ENCODE measurements around the gene AGGF1. TPM values are rescaled to one million over a fixed set of nuclear protein-coding genes. Genes with fewer than 3 reads are reported as not detected.
A peak's percentile ranks its signal among the peaks of the same experiment; 100 is the strongest.

Gene AGGF1
- total RNA-seq, 1 experiment from 2014 or later = 25.4 TPM

DNA sequence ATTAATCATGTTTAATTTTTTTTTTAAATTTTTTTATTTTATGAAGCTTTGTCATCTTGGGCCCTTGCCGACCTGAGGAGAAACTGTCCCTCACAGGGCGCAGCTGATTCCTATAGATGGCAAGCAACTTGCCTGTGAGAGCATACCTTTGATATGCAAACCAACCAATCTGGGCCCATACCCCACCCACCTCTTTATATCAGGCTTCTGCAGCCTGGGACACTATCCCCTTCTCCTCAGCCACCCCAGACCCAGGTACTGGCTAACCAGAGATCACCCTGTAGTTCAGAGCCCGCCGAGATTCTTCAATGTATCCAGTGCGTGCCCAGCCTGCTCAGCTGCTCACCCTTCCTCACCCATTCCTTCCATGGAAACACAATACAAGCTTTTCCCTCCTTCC lies 18.7 kb upstream of the AGGF1 start:
- no peak for DNase-seq
- H3K27ac ChIP-seq = no peak overlapping the region
- no peak overlapping the region for H3K4me3 ChIP-seq
- no peaks in the 10 kb centered on the region for H3K9me3 ChIP-seq (replicated peaks)
- no peaks in the 10 kb centered on the region for H3K36me3 ChIP-seq
- no peaks in the 10 kb centered on the region for H3K4me1 ChIP-seq
- H3K27me3 ChIP-seq = no peaks in the 10 kb centered on the region; the same call in 1 of the 2 replicates

DNA sequence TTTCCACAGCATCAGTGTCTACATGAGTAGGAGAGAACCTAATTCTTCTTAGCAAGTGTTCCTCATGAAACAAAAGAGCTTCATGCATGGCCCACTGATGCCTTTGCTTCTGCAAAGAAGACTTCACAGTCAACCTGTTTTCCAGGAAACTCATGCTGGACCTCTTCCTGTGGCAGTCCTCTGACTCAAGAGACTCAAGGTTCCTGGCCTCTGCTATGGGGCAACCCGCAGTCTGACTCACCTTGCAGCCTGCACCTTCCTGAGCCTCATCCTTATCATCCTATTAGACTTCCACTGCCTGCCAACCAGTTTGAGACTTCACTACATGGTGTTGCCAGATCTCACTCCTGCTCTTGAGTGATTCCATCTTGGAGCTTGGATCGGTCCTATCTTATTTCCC lies 17.6 kb upstream of the AGGF1 start:
- H3K27ac ChIP-seq = no peak overlapping the region
- no peak for DNase-seq
- no peaks in the 10 kb centered on the region for H3K36me3 ChIP-seq
- no peaks in the 10 kb centered on the region; the same call in 1 of the 2 replicates for H3K27me3 ChIP-seq
- H3K9me3 ChIP-seq (replicated peaks) = no peaks in the 10 kb centered on the region
- H3K4me3 ChIP-seq = no peak overlapping the region
- no peaks in the 10 kb centered on the region for H3K4me1 ChIP-seq

DNA sequence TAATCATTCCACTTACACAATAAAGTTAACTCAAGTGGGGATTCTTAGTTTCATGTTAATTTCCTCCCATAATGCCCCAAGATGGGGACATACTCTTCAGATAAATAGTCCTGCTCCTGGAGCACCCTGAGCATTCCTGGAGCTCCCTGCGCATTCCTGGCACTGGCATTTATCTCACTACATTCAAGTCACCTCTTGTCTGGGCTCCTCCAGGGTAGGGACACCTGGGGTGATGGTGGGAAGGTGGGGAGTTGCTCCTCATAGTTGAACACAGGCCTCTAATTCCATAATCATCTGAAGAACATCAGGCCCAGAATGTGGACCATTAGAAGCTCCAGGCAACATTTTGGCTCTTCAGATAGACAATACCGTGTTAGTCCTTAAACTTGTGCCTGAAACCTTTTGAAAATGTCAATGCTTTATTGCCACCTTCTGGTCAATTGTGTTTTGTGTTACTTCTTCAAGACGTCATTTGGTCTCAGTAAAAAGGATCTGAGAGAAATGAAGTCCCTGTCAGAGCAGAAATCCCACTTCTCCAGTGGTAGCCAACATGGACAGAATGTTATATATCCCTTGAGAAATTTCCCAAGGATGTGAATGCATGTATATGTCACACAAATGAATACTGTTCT lies 14.2 kb upstream of the AGGF1 start:
- no peaks in the 10 kb centered on the region; the same call in 1 of the 2 replicates for H3K27me3 ChIP-seq
- no peaks in the 10 kb centered on the region for H3K36me3 ChIP-seq
- peak in 1 of 2 experiments; percentile 13 for DNase-seq
- H3K27ac ChIP-seq = no peak overlapping the region
- H3K4me1 ChIP-seq = no peaks in the 10 kb centered on the region
- no peak overlapping the region for H3K4me3 ChIP-seq
- H3K9me3 ChIP-seq (replicated peaks) = no peaks in the 10 kb centered on the region

DNA sequence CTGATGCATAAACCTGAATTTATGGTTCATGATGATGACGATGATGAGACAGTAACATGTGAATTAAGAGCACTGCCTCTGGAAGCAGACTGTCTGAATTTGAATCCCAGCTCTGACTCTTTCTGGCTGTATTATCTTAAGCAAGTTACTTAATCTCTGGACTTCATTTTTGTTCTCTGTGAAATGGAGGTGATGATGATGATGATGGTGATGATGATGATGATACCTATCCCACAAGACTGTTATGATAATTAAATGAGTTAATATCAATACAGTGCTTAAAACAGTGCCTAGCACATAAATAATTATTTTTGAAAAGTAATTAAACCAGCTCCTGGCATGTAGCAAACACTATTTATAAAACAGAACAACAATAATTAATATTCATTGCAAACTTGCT lies 13.2 kb upstream of the AGGF1 start:
- Histone ChIP-seq H3K4me1 (no peaks in the 10 kb centered on the region), H3K27me3 (no peaks in the 10 kb centered on the region; the same call in 1 of the 2 replicates), H3K27ac (no peak overlapping the region), H3K4me3 (no peak overlapping the region), H3K9me3 (replicated peaks) (no peaks in the 10 kb centered on the region), H3K36me3 (no peaks in the 10 kb centered on the region)
- no peak for DNase-seq

DNA sequence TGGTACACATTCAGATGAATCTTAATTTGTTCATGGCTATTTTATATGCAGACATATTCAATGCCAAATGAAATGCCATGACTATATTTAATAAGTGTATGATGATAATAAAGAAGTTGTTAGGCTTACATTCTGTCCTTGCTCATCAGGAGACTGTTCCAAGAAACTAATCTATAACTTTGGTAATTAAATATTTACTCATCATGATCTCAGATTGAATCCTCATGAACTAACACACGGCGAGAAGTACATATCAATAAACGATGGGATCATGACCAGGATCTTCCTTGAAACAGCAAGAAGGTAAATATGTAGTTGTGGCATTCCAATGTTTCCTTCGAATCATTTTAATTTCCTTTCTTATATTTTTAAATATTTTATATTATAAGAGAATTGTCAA lies 12.5 kb upstream of the AGGF1 start:
- Histone ChIP-seq H3K36me3 (no peaks in the 10 kb centered on the region), H3K4me1 (no peaks in the 10 kb centered on the region), H3K27me3 (no peaks in the 10 kb centered on the region; the same call in 1 of the 2 replicates), H3K4me3 (no peak overlapping the region), H3K27ac (no peak overlapping the region), H3K9me3 (replicated peaks) (no peaks in the 10 kb centered on the region)
- DNase-seq = no peak

DNA sequence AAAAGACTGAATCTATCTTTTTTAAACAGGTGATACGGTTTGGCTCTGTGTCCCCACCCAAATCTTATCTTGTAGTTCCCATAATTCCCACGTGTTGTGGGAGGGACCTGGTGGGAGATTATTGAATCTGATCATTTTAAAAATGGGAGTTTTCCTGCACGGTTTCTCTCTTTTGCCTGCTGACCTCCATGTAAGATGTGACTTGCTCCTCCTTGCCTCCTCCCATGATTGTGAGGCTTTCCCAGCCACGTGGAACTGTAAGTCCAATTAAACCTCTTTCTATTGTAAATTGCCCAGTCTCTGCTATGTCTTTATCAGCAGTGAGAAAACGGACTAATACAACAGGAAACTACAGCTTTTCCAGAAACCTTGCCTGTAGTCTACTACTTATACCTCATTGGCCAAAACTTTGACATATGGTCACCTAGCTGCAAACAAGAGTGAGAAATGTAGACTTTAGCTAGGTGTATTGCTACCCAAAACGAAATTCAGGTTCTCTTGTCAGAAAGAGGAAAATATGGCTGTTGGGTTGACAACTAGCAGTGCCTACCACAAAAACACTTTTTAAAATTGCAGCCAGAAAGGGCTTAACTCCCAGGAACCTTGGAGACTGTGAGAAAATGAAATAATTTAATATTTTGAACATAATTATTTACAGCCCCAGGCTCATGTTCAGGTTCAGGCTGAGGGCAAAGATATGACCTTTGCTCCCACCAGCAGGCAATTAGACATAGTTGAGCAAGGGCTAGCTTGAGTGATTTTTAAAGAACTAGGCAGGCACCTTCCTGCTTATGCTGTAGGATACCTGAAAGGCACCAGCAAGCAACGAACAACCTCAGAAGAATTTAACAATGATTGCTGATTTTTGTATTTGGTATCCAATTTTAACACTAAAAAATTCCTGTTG lies 7.4 kb upstream of the AGGF1 start:
- no peaks in the 10 kb centered on the region for H3K27me3 ChIP-seq
- H3K4me3 ChIP-seq = no peak overlapping the region
- DNase-seq = no peak
- H3K36me3 ChIP-seq = no peaks in the 10 kb centered on the region
- H3K4me1 ChIP-seq = no peaks in the 10 kb centered on the region
- H3K27ac ChIP-seq = no peak overlapping the region
- H3K9me3 ChIP-seq (replicated peaks) = no peaks in the 10 kb centered on the region; the same call in 1 of the 2 replicates

DNA sequence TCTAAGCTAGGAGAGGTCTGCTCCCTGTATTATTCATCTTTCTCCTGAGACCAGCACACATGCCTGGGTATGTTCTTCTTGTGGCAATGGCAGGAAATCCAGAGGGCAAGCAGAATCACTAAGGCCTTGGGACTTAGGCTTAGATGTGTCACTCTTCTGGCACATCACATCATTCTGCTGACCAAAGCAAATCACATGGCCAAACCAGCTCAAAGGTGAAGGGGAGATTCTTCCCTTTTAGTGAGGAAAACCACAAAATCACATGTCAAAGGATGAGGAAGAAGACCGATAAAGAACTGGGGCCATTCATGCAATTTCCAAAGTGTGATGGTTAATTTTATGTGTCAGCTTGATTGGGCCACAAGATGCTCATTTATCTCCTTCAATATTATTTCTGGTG lies 5.7 kb upstream of the AGGF1 start:
- no peak overlapping the region for H3K27ac ChIP-seq
- no peaks in the 10 kb centered on the region for H3K36me3 ChIP-seq
- H3K9me3 ChIP-seq (replicated peaks) = peaks cover 9% of the 10 kb centered on the region
- H3K4me1 ChIP-seq = no peaks in the 10 kb centered on the region
- DNase-seq = no peak
- H3K4me3 ChIP-seq = no peak overlapping the region
- H3K27me3 ChIP-seq = no peaks in the 10 kb centered on the region

DNA sequence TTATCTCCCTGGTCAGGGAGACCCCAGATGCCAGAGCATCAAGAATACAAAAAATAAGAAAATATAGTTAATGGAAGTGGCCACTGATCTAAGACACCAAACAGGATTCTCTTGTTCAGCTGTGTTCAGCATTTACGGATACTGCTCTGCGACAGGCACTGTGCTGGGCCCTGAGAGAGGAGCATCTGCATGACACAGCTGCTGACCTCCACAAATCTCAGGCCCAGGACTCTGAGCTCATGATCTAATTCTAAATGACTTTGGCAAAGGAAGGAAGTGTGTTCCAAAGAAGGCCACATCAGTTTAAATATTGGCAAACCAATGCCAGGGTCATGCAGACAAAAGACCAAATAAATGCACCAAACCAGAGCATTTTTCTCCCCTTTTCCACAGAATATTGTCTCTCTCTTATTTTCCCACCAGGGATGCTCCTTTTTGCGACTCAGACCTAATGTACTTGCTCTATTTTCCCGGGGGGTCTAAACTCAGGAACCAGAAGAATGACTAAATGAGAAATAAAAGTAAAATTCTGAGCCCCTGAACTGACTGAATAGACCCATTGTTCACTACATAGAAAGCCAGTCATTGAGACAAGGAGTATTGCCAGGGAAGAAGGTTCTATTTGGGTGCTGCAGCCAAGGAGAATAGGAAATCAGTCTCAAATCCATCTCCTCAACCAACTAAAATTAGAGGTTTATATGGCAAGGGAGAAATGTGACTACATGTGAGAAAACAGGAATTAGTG lies 1.4 kb upstream of the AGGF1 start:
- Histone ChIP-seq H3K4me1 (no peaks in the 10 kb centered on the region), H3K36me3 (no peaks in the 10 kb centered on the region), H3K27me3 (no peaks in the 10 kb centered on the region), H3K9me3 (replicated peaks) (peaks cover 12% of the 10 kb centered on the region), H3K4me3 (no peak overlapping the region), H3K27ac (no peak overlapping the region)
- DNase-seq = no peak

DNA sequence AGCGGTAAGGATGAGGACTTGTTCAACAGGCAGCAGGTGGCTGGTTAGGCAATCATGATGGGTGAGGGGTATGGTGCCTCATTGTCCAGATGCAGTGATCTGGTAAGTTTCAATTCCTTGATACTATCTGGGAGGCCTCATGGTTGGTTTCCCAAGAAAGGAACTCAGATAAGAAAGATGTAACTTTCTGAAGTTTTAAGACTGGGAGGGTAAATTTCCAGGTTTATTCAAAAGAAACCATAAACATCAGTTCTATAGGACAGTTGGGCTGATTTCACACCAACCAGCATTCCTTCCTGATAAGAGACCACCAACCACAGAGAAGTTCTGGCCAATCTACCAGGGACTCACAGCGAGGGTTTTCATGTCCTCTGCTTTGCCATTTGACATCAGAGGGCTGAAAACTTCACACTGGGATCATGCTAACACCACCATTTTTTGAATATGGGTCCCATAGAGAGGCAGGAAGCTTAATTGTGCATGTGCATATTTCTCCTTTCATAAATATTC lies 773 bp upstream of the AGGF1 start:
- Histone ChIP-seq H3K36me3 (no peaks in the 10 kb centered on the region), H3K4me1 (no peaks in the 10 kb centered on the region), H3K4me3 (peak overlapping the region; percentile 85), H3K9me3 (replicated peaks) (peaks cover 12% of the 10 kb centered on the region), H3K27me3 (no peaks in the 10 kb centered on the region), H3K27ac (peak overlapping the region; percentile 76; the same call in 1 of the 2 replicates)
- peak in 1 of 2 experiments; percentile 2 for DNase-seq

DNA sequence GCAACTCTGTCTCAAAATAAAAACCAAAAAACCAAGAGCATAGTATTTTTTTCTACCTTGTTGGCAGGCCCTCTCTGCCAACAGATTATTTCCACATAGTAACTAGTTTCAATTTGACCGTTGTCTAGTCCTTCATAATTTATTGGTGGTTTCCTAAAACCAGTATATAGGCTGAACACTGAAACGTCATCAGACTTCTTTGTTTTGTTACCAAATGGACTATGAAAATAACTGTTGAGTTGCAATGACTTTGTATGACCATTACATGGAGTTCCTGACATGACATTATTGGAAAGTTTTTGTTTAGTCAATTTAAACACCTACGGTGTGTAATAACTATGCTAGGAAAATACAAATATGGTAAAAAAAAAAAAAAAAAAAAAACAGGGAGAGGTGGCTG lies 1.7 kb downstream of the AGGF1 start:
- H3K27me3 ChIP-seq = no peaks in the 10 kb centered on the region
- no peaks in the 10 kb centered on the region; the same call in 1 of the 2 replicates for H3K36me3 ChIP-seq
- no peak overlapping the region for H3K4me3 ChIP-seq
- no peak for DNase-seq
- H3K27ac ChIP-seq = no peak overlapping the region
- H3K9me3 ChIP-seq (replicated peaks) = peaks cover 12% of the 10 kb centered on the region
- H3K4me1 ChIP-seq = no peaks in the 10 kb centered on the region

DNA sequence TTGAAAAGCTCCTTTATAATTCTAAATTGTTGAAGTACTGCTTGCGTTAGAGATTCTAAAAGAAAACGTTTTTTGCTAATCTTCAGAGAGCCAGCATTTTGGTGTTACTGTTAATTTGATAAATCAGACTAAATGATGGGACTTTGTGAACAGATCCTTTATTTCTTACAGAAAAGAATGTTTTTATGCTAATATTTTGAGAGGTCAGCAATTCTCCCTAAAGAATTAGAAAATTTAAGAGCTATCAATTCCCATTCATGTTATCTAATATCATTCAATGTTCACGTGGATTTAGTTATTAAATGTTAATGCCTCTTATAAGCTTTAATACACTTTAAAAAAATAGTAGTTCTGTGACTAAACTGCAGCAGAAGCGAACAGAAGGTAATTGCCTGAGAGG lies 2.4 kb downstream of the AGGF1 start:
- Histone ChIP-seq H3K4me3 (no peak overlapping the region), H3K27ac (no peak overlapping the region), H3K9me3 (replicated peaks) (peaks cover 12% of the 10 kb centered on the region), H3K36me3 (peaks cover 3% of the 10 kb centered on the region), H3K27me3 (no peaks in the 10 kb centered on the region), H3K4me1 (no peaks in the 10 kb centered on the region)
- DNase-seq = no peak

DNA sequence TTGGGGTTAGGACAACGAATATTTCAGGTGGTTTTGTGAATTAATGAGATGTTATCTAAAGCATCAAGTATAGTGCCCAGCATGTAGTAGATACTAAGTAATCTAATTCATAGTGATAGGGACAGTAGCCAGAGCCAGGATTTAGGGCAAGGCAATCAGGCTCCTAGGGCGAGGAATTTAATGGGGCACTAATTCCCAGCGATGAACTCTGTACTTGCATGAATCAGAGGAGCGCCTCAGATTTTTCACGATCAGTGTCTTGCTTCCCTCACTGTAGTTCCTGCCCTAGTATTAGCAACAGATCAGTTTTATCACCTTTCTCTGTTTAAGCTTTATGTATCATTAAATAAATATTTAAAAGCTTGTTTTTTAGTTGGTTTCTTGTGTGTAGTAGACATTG lies 3.1 kb downstream of the AGGF1 start:
- H3K9me3 ChIP-seq (replicated peaks) = peaks cover 12% of the 10 kb centered on the region
- no peak overlapping the region for H3K27ac ChIP-seq
- no peak overlapping the region for H3K4me3 ChIP-seq
- H3K36me3 ChIP-seq = peaks cover 8% of the 10 kb centered on the region
- H3K4me1 ChIP-seq = no peaks in the 10 kb centered on the region
- DNase-seq = no peak
- H3K27me3 ChIP-seq = no peaks in the 10 kb centered on the region

DNA sequence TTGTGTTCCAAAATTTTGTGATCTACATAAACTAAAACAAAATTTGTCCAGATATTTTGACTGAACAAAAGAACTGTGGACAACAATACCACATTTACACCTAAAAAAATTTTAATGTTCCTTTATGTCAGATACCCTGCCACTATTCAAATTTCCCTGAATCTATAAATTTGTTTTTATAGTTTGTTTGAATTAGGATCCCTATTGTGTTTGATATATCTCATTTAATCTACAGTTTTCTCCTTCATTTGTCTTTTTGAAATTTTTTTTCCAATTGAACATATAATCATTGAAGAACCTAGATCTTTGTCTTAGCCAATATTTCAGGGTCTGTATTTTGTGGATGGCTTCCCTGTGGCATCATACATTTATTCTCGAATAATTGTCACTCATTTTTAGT lies 5.7 kb downstream of the AGGF1 start:
- H3K36me3 ChIP-seq = peaks cover 18% of the 10 kb centered on the region
- no peak overlapping the region for H3K27ac ChIP-seq
- DNase-seq = no peak
- H3K4me3 ChIP-seq = no peak overlapping the region
- H3K9me3 ChIP-seq (replicated peaks) = no peaks in the 10 kb centered on the region
- H3K4me1 ChIP-seq = no peaks in the 10 kb centered on the region
- no peaks in the 10 kb centered on the region for H3K27me3 ChIP-seq

DNA sequence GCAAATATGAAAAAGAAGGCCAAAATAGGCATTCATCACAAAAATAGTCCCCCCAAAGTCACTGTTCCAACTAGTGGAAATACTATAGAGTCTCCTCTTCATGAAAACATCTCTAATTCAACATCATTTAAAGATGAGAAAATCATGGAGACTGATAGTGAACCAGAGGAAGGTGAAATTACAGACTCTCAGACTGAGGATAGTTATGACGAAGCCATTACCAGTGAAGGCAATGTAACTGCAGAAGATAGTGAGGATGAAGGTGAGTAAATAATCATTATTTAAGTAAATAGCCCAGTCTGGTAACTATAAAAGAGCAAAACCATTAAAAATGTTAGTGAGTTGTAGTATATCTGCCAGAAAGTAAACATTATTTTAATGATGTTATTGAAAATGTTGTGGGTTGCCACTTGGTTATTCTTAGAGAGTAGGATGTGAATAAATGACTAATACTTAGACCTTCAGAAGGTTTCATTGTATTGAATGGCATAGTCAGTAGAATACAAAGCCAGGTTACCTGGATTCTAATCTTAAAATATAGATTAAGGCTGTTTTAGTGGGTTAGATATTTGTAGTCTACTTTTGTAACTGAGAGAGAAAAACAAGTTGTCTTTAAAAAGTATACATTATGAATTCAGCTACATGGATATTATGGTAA lies 16.3 kb downstream of the AGGF1 start:
- no peak overlapping the region for H3K27ac ChIP-seq
- no peaks in the 10 kb centered on the region for H3K9me3 ChIP-seq (replicated peaks)
- H3K4me3 ChIP-seq = no peak overlapping the region
- no peaks in the 10 kb centered on the region for H3K4me1 ChIP-seq
- DNase-seq = no peak
- no peaks in the 10 kb centered on the region for H3K27me3 ChIP-seq
- H3K36me3 ChIP-seq = peaks cover 35% of the 10 kb centered on the region
